Chondrocyte (in vitro differentiated cells): ENCODE data around the gene PTGES3. TPM values are rescaled to one million over a fixed set of nuclear protein-coding genes. Genes with fewer than 3 reads are reported as not detected.
A peak's percentile ranks its signal among the peaks of the same experiment; 100 is the strongest.

ENCODE experiments used
- DNase-seq: peaks from one replicate; pipeline ENCODE4 v3.0.0; 2021; ENCODE audit warnings: mixed read lengths, low spot score
- H3K27ac Mint-ChIP-seq: one replicate; pipeline ENCODE4 v1.8.0; 2021; ENCODE audit warnings: mild to moderate bottlenecking, moderate library complexity, mixed read lengths; ENCODE audit not compliant: unreplicated experiment
- H3K27me3 Mint-ChIP-seq: 2 replicates; pipeline ENCODE4 v1.8.0; 2021; ENCODE audit warnings: low read depth, mixed read lengths
- H3K36me3 Mint-ChIP-seq: 2 replicates; pipeline ENCODE4 v1.8.0; 2021; ENCODE audit warnings: low read depth, mixed read lengths
- H3K4me1 Mint-ChIP-seq: 2 replicates; pipeline ENCODE4 v1.8.0; 2021; ENCODE audit warnings: low read depth, mild to moderate bottlenecking, mixed read lengths
- H3K4me3 Mint-ChIP-seq: one replicate; pipeline ENCODE4 v1.8.0; 2021; ENCODE audit warnings: mild to moderate bottlenecking, moderate library complexity, mixed read lengths; ENCODE audit not compliant: unreplicated experiment
- H3K9me3 Mint-ChIP-seq: 2 replicates; pipeline ENCODE4 v1.8.0; 2021; ENCODE audit warnings: low read depth, mixed read lengths
- CTCF ChIP-seq: fragments of 200-600 bp; sonication (generic); IDR thresholded peaks from 2 replicates; pipeline ENCODE4 v1.5.0; 2021; ENCODE audit warnings: antibody characterized with exemption, mild to moderate bottlenecking, moderate library complexity
- total RNA-seq: library from RNA; stranded (reverse); gene quantifications from 3 replicates; pipeline ENCODE4 v1.2.1, GENCODE V29; 2021

The PTGES3 gene
- total RNA-seq, 1 donor from 2014 or later, result 127 TPM

GRCh38 chr12:56670836-56671235 is 17.2 kb downstream of the PTGES3 start:
- no peak overlapping the region for H3K27ac Mint-ChIP-seq
- H3K4me1 Mint-ChIP-seq, result peaks cover 24% of the 10 kb centered on the region
- no peaks in the 10 kb centered on the region for H3K9me3 Mint-ChIP-seq
- TF ChIP-seq CTCF, result no peak
- no peaks in the 10 kb centered on the region for H3K27me3 Mint-ChIP-seq
- no peak overlapping the region for H3K4me3 Mint-ChIP-seq
- H3K36me3 Mint-ChIP-seq, result peaks cover 15% of the 10 kb centered on the region
- DNase-seq, result peak; percentile 1

- Mint-ChIP-seq H3K27ac (no peak overlapping the region), H3K4me3 (no peak overlapping the region), H3K4me1 (peaks cover 14% of the 10 kb centered on the region), H3K27me3 (no peaks in the 10 kb centered on the region), H3K9me3 (no peaks in the 10 kb centered on the region), H3K36me3 (peaks cover 29% of the 10 kb centered on the region)
- no peak for DNase-seq
- TF ChIP-seq CTCF, result no peak
Measured at GRCh38 chr12:56668197-56668457, 20.0 kb downstream of the PTGES3 start.

GRCh38 chr12:56661979-56662638 is 26.0 kb downstream of the PTGES3 start:
- H3K4me3 Mint-ChIP-seq, result no peak overlapping the region
- H3K36me3 Mint-ChIP-seq, result peaks cover 19% of the 10 kb centered on the region
- no peaks in the 10 kb centered on the region for H3K27me3 Mint-ChIP-seq
- no peak for TF ChIP-seq CTCF
- H3K27ac Mint-ChIP-seq, result no peak overlapping the region
- no peaks in the 10 kb centered on the region for H3K9me3 Mint-ChIP-seq
- no peaks in the 10 kb centered on the region for H3K4me1 Mint-ChIP-seq
- DNase-seq, result no peak

GRCh38 chr12:56661560-56661959 is 26.5 kb downstream of the PTGES3 start:
- no peak overlapping the region for H3K27ac Mint-ChIP-seq
- H3K4me1 Mint-ChIP-seq, result no peaks in the 10 kb centered on the region
- H3K27me3 Mint-ChIP-seq, result no peaks in the 10 kb centered on the region
- TF ChIP-seq CTCF, result no peak
- H3K9me3 Mint-ChIP-seq, result no peaks in the 10 kb centered on the region
- peaks cover 19% of the 10 kb centered on the region for H3K36me3 Mint-ChIP-seq
- no peak overlapping the region for H3K4me3 Mint-ChIP-seq
- DNase-seq, result no peak

DNA sequence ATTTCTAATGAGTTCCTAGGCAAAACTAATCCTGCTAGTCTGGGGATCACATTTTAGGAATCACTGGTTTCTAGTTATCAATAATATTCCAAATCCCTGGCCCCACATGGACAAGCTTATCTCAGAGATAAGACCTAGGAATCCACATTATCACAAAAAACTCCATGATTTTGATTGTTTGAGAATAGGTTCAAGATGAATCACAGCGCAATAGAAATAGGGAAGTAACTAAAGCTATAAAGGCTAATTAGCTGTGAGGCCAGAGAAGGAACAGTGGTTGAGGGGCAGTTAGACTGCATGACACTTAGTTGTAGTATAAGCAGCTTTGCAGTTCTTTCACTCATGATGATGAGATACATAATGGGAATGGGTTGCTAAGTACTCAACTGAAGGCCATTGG is 29.2 kb downstream of the PTGES3 start:
- Mint-ChIP-seq H3K4me3 (no peak overlapping the region), H3K36me3 (peaks cover 14% of the 10 kb centered on the region), H3K27ac (no peak overlapping the region), H3K4me1 (no peaks in the 10 kb centered on the region), H3K27me3 (no peaks in the 10 kb centered on the region), H3K9me3 (peaks cover 6% of the 10 kb centered on the region)
- DNase-seq, result no peak
- no peak for TF ChIP-seq CTCF
